GM12878 (cell line): ENCODE results near the gene ANHX. TPM values are rescaled to one million over a fixed set of nuclear protein-coding genes. Genes with fewer than 3 reads are reported as not detected.

ENCODE experiments used
- ATAC-seq: fragments of 200-7000 bp; cut with Tn5 transposase; 3 replicates; pipeline ENCODE4 v1.9.1; 2020; ENCODE audit warnings: mild to moderate bottlenecking, moderate library complexity
- BruUV-seq: library from RNA; stranded (reverse); fragments of 400-500 nt; replicated peaks from 2 replicates; lab custom pipeline; 2021; lab: Mats Ljungman, UMichigan
- CTCF ChIA-PET: fragments of 300-600 bp; sonication (Branson Sonifier 250); formaldehyde crosslinking; extraction: SDS; loops from one replicate; lab custom pipeline; 2021; ENCODE audit warnings: inconsistent platforms; lab: Yijun Ruan, JAX
- POLR2A ChIA-PET: fragments of 350-600 bp; formaldehyde crosslinking; extraction: SDS; loops from one replicate; lab custom pipeline; 2021; ENCODE audit warnings: inconsistent platforms; lab: Charles Lee
- RAD21 ChIA-PET: fragments of 300-600 bp; sonication (Branson Sonifier 250); formaldehyde crosslinking; loops from one replicate; lab custom pipeline; 2023; ENCODE audit warnings: antibody characterized with exemption; ENCODE audit not compliant: unreplicated experiment; lab: Charles Lee
- SMC1A ChIA-PET: fragments of 300-600 bp; sonication (Branson Sonifier 250); formaldehyde crosslinking; loops from one replicate; lab custom pipeline; 2023; ENCODE audit not compliant: unreplicated experiment, uncharacterized antibody; lab: Charles Lee
- DNase-seq: peaks from one replicate; pipeline ENCODE4 v3.0.0-alpha.2; 2011; ENCODE audit warnings: low read depth, low spot score
- FAIRE-seq: peaks from 3 replicates; lab custom pipeline; 2011; peaks lifted over from hg19 to GRCh38; lab: Jason Lieb, UNC
- H2AFZ ChIP-seq: 2 replicates; pipeline ENCODE4 v1.6.0; 2011; ENCODE audit warnings: low read depth, low read length, control low read depth; ENCODE audit not compliant: control insufficient read depth
- H3K27ac ChIP-seq: 2 replicates; pipeline ENCODE4 v1.5.1; 2011; ENCODE audit warnings: control low read depth; ENCODE audit not compliant: control insufficient read depth, insufficient read depth
- H3K27me3 ChIP-seq, 2 experiments: replicated peaks in 1 of 2; 2 replicates each; pipeline versions ENCODE4 v1.6.0 to v1.6.1; 2011; ENCODE audit warnings: low read length in 1 of 2; ENCODE audit not compliant: control insufficient read depth in 2 of 2, insufficient read depth in 2 of 2
- H3K36me3 ChIP-seq, 2 experiments: 2 replicates each; pipeline ENCODE4 v1.5.1; 2011; ENCODE audit warnings: low read length in 1 of 2; ENCODE audit not compliant: control insufficient read depth in 2 of 2, insufficient read depth in 2 of 2
- H3K4me1 ChIP-seq: 2 replicates; pipeline ENCODE4 v1.6.1; 2011; ENCODE audit warnings: mild to moderate bottlenecking, low read length, moderate library complexity, mixed read lengths; ENCODE audit not compliant: control insufficient read depth, insufficient read depth
- H3K4me2 ChIP-seq: 2 replicates; pipeline ENCODE4 v1.6.0; 2011; ENCODE audit warnings: control low read depth; ENCODE audit not compliant: control insufficient read depth, insufficient read depth
- H3K4me3 ChIP-seq: fragments of 200-600 bp; sonication (generic); 2 replicates; pipeline ENCODE4 v1.5.1; 2016
- H3K79me2 ChIP-seq: 2 replicates; pipeline ENCODE4 v1.6.0; 2011; ENCODE audit warnings: low read length; ENCODE audit not compliant: control insufficient read depth, insufficient read depth
- H3K9ac ChIP-seq: 2 replicates; pipeline ENCODE4 v1.8.0; 2011; ENCODE audit warnings: low read length, control low read depth, mixed read lengths; ENCODE audit not compliant: control insufficient read depth, insufficient read depth
- H3K9me3 ChIP-seq: replicated peaks from 3 replicates; pipeline ENCODE4 v1.5.1; 2011; ENCODE audit warnings: mild to moderate bottlenecking, low read length; ENCODE audit not compliant: control insufficient read depth, insufficient read depth
- H4K20me1 ChIP-seq: 2 replicates; pipeline ENCODE4 v1.6.0; 2011; ENCODE audit not compliant: control insufficient read depth, insufficient read depth
- BACH1 ChIP-seq: fragments of 450-650 bp; IDR thresholded peaks from 2 replicates; pipeline ENCODE4 v1.6.1; 2017; ENCODE audit warnings: mild to moderate bottlenecking, borderline replicate concordance
- BCLAF1 ChIP-seq: fragments of 450-650 bp; IDR thresholded peaks from 2 replicates; pipeline ENCODE4 v1.6.1; 2017; ENCODE audit warnings: antibody characterized with exemption, mild to moderate bottlenecking, moderate library complexity
- CHD1 ChIP-seq: IDR thresholded peaks from 2 replicates; pipeline ENCODE4 v1.6.1; 2012; ENCODE audit warnings: low read depth, low read length, improper control_type of control experiment
- MEF2B ChIP-seq: fragments of 450-650 bp; IDR thresholded peaks from 2 replicates; pipeline ENCODE4 v1.6.1; 2018; ENCODE audit warnings: mild to moderate bottlenecking, moderate library complexity; ENCODE audit not compliant: partially characterized antibody, poor library complexity, severe bottlenecking
- NR2C1 ChIP-seq: fragments of 450-650 bp; IDR thresholded peaks from 2 replicates; pipeline ENCODE4 v1.6.1; 2017; ENCODE audit warnings: antibody characterized with exemption, mild to moderate bottlenecking, moderate library complexity
- PKNOX1 ChIP-seq: fragments of 450-650 bp; IDR thresholded peaks from 2 replicates; pipeline ENCODE4 v1.6.1; 2016; ENCODE audit warnings: mild to moderate bottlenecking
- RFX5 ChIP-seq: IDR thresholded peaks from 2 replicates; pipeline ENCODE4 v1.6.1; 2011; ENCODE audit warnings: low read depth, low read length, improper control_type of control experiment
- SRF ChIP-seq, 2 experiments: IDR thresholded peaks; 2 replicates each; pipeline ENCODE4 v1.6.1; 2011; ENCODE audit warnings: low read depth in 2 of 2, low read length in 2 of 2, mild to moderate bottlenecking in 1 of 2, moderate library complexity in 1 of 2
- ZBTB11 ChIP-seq: fragments of 450-650 bp; formaldehyde crosslinking; IDR thresholded peaks from 2 replicates; pipeline ENCODE4 v1.5.0; 2022; ENCODE audit warnings: mild to moderate bottlenecking, missing genetic modification characterization
- WGBS: methylation state at CpG from one replicate; pipeline ENCODE4 v1.1.6; 2016; ENCODE audit warnings: low lambda C conversion rate; ENCODE audit not compliant: insufficient replicate concordance, insufficient coverage; ENCODE audit errors: missing lambda C conversion rate; 5-methylcytosine and 5-hydroxymethylcytosine counted together
- in situ Hi-C: fragments of 300-500 bp; cut with MboI; formaldehyde crosslinking; loops from 9 replicates; pipeline ENCODE4 v1.14.3; 2018; ENCODE audit warnings: mixed read lengths
- intact Hi-C: fragments of 100-400 bp; cut with micrococcal nuclease; formaldehyde crosslinking; loops from one replicate; pipeline ENCODE4 v1.14.2; 2022; ENCODE audit not compliant: unreplicated experiment
- polyA plus RNA-seq, 11 experiments: library from polyadenylated mRNA; depleted of rRNA in 4 of 11; unstranded in 6 of 11; stranded (reverse) in 5 of 11; fragments of >200 nt; fragmentation: Nextera tagmentation in 4 of 11; fragmentation: Illumina TruSeq in 1 of 11; extraction: Ambion mirVana in 4 of 11; extraction: Trizol in 1 of 11; gene quantifications; 1 replicate in 1 of 11; 2 replicates in 10 of 11; pipeline versions ENCODE4 v1.2.1 to v1.2.3, GENCODE V29; 2011 to 2016; ENCODE audit warnings: inconsistent platforms in 2 of 11, missing spikeins in 2 of 11, low read depth in 1 of 11
- total RNA-seq, 4 experiments: library from RNA; depleted of rRNA in 3 of 4; stranded (reverse); fragments of >200 nt in 3 of 4; fragmentation: Illumina TruSeq in 1 of 4; extraction: Trizol in 1 of 4; gene quantifications; 2 replicates each; pipeline versions ENCODE4 v1.2.1 to v1.2.3, GENCODE V29; 2013 to 2021

ANHX gene
- total and polyA plus RNA-seq, 10 of the 15 experiments (the other 5 are each of a cell fraction or from before 2014, with no cell fraction given), result not detected

- no TSS peak for BruUV-seq
- Histone ChIP-seq H2AFZ (no peak overlapping the region), H3K79me2 (no peaks in the 10 kb centered on the region), H3K9me3 (peaks cover 1% of the 10 kb centered on the region; the same call in 2 of the 3 replicates), H3K4me3 (no peak overlapping the region), H3K27me3 (no peaks in the 10 kb centered on the region), H3K27ac (no peak overlapping the region), H4K20me1 (no peaks in the 10 kb centered on the region), H3K9ac (no peak overlapping the region), H3K4me1 (no peaks in the 10 kb centered on the region), H3K36me3 (no peaks in the 10 kb centered on the region), H3K4me2 (no peak overlapping the region)
- TF ChIP-seq ZBTB11 (CRISPR knock-in tag) (no peak), CHD1 (no peak), PKNOX1 (no peak), MEF2B (no peak), BCLAF1 (no peak), SRF (IDR thresholded peaks at IDR 0.05; ENCODE audit: low read depth in 2 of 2, low read length in 2 of 2) (no peak), BACH1 (no peak), NR2C1 (no peak), RFX5 (no peak)
- no peak for ATAC-seq
- SMC1A ChIA-PET, result no interaction called here
- no peak for FAIRE-seq
- DNase-seq, result no peak
- RAD21 ChIA-PET, result no interaction called here
- intact Hi-C loops, result no loop called here
- POLR2A ChIA-PET, result no interaction called here
- CTCF ChIA-PET, result interaction anchor here (0.6 kb wide), 1 partner anchor 82 kb away, joined by 3 read pairs; no protein-coding TSS in a partner anchor
- in situ Hi-C loops, result no loop called here
- WGBS, result 6% methylated on average over 4 of the region's 4 CpGs
Measured at GRCh38 chr12:133225527-133225926, 10.2 kb downstream of the ANHX start.
